Measurements from ENCODE around the gene TMEM132C. TPM values are rescaled to one million over a fixed set of nuclear protein-coding genes. Genes with fewer than 3 reads are reported as not detected.

The TMEM132C gene
- total and polyA plus RNA-seq, 2 of the 4 experiments (the other 2 are of a cell fraction), result not detected

DNA sequence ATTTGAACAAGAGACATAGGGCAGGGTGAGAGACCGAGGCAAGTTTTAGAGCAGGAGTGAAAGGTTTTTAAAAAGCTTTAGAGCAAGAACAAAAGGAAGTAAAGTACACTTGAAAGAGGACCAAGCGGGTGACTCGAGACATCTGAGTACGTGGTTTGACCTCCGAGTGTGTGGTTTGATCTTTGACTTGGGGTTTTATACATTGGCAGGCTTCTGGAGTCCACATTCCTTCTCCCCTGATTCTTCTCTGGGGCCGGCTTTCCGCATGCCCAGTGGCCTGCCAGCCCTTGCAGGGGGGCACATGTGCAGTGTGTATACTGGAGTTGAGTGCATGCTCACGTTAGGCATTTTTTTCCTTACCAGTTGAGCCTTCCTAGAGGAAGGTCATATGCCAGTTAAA is 460.5 kb downstream of the TMEM132C start:
- DNase-seq (no peak), ATAC-seq (ENCODE audit: low read depth) (no peak)
- Histone ChIP-seq H4K8ac (ENCODE audit: low read depth in 2 of 2, low read length in 2 of 2) (no peak overlapping the region), H3K9ac (ENCODE audit: low read depth, low read length) (no peak overlapping the region), H3K56ac (ENCODE audit: extremely low read depth, insufficient read depth, low read length) (no peak overlapping the region), H3K9me3 (ENCODE audit: control insufficient read depth, insufficient read depth, low read length) (peaks cover 30% of the 10 kb centered on the region), H3K4me1 (ENCODE audit: control insufficient read depth, insufficient read depth, low read length) (no peaks in the 10 kb centered on the region), H4K91ac (ENCODE audit: insufficient read depth, low read depth, low read length) (no peak overlapping the region), H2AK5ac (ENCODE audit: low read depth, low read length) (no peak overlapping the region), H3K9me1 (ENCODE audit: insufficient read depth, low read length) (no peaks in the 10 kb centered on the region), H3K36me3 (ENCODE audit: control insufficient read depth, insufficient read depth, low read length) (no peaks in the 10 kb centered on the region), H4K5ac (ENCODE audit: low read depth, low read length) (no peak overlapping the region), H2BK120ac (ENCODE audit: low read depth, low read length) (no peak overlapping the region), H3K4ac (ENCODE audit: low read depth, low read length) (no peak overlapping the region), H3K4me3 (ENCODE audit: insufficient read depth, low read depth, low read length) (no peak overlapping the region), H3K4me2 (ENCODE audit: low read depth, low read length) (no peak overlapping the region), H3K79me1 (ENCODE audit: low read depth in 1 of 2, low read length in 2 of 2) (no peaks in the 10 kb centered on the region), H3K27ac (ENCODE audit: insufficient read depth, low read length) (no peak overlapping the region), H4K20me1 (ENCODE audit: insufficient read depth, low read length) (no peaks in the 10 kb centered on the region), H3K18ac (ENCODE audit: low read depth, low read length) (no peak overlapping the region), H3K23ac (ENCODE audit: low read depth, low read length) (no peak overlapping the region), H2BK20ac (ENCODE audit: low read depth, low read length) (no peak overlapping the region), H3K27me3 (ENCODE audit: control insufficient read depth, insufficient read depth, low read length) (no peaks in the 10 kb centered on the region), H2AK9ac (replicated peaks; ENCODE audit: low read depth, low read length, poor library complexity) (no peak overlapping the region), H2BK5ac (ENCODE audit: low read depth, low read length, poor library complexity, severe bottlenecking) (no peak overlapping the region), H2BK15ac (ENCODE audit: low read depth, low read length) (no peak overlapping the region), H2AFZ (replicated peaks; ENCODE audit: low read length, poor library complexity) (no peak overlapping the region), H3K14ac (replicated peaks; ENCODE audit: low read depth, low read length) (no peak overlapping the region)
- CTCF ChIA-PET, result no interaction called here
- WGBS, 2 experiments (ENCODE audit: extremely low coverage in 2 of 2, insufficient read length in 1 of 2), result 28% methylated on average over 4 of the region's 8 CpGs; no CpG with 5 or more reads in 1 of the 2 experiments
- intact Hi-C loops (cut with micrococcal nuclease) (no loop called here), dilution Hi-C loops (cut with HindIII; ENCODE audit: low sequenced_read_pairs, unreplicated experiment) (no loop called here), in situ Hi-C loops (cut with MboI; ENCODE audit: low sequenced_read_pairs) (no loop called here)
- POLR2A ChIA-PET (ENCODE audit: unreplicated experiment), result no interaction called here
- BruUV-seq (replicated peaks), result no TSS peak
- no peak for TF ChIP-seq BHLHE40 (IDR thresholded peaks at IDR 0.05; ENCODE audit: low read depth, low read length)
- TF ChIP-seq RAD21 (IDR thresholded peaks at IDR 0.05; ENCODE audit: low read length), result no peak
- TF ChIP-seq, protein P1, sequence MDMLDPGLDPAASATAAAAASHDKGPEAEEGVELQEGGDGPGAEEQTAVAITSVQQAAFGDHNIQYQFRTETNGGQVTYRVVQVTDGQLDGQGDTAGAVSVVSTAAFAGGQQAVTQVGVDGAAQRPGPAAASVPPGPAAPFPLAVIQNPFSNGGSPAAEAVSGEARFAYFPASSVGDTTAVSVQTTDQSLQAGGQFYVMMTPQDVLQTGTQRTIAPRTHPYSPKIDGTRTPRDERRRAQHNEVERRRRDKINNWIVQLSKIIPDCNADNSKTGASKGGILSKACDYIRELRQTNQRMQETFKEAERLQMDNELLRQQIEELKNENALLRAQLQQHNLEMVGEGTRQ (IDR thresholded peaks at IDR 0.05; ENCODE audit: low read depth, low read length), result no peak
- no peak for TF ChIP-seq MAFK (IDR thresholded peaks at IDR 0.05; ENCODE audit: low read depth, low read length)
- no peak for TF ChIP-seq RFX5 (IDR thresholded peaks at IDR 0.05; ENCODE audit: low read depth, low read length)

Data from IMR-90 (cell line).